D341Med (cell line): Measurements from ENCODE around the gene ANO9.

Experiments used
- DNase-seq: peaks from one replicate; pipeline ENCODE4 v3.0.0; 2012; ENCODE audit warnings: low spot score

The ANO9 gene, protein sequence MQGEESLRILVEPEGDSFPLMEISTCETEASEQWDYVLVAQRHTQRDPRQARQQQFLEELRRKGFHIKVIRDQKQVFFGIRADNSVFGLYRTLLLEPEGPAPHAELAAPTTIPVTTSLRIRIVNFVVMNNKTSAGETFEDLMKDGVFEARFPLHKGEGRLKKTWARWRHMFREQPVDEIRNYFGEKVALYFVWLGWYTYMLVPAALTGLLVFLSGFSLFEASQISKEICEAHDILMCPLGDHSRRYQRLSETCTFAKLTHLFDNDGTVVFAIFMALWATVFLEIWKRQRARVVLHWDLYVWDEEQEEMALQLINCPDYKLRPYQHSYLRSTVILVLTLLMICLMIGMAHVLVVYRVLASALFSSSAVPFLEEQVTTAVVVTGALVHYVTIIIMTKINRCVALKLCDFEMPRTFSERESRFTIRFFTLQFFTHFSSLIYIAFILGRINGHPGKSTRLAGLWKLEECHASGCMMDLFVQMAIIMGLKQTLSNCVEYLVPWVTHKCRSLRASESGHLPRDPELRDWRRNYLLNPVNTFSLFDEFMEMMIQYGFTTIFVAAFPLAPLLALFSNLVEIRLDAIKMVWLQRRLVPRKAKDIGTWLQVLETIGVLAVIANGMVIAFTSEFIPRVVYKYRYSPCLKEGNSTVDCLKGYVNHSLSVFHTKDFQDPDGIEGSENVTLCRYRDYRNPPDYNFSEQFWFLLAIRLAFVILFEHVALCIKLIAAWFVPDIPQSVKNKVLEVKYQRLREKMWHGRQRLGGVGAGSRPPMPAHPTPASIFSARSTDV

DNA sequence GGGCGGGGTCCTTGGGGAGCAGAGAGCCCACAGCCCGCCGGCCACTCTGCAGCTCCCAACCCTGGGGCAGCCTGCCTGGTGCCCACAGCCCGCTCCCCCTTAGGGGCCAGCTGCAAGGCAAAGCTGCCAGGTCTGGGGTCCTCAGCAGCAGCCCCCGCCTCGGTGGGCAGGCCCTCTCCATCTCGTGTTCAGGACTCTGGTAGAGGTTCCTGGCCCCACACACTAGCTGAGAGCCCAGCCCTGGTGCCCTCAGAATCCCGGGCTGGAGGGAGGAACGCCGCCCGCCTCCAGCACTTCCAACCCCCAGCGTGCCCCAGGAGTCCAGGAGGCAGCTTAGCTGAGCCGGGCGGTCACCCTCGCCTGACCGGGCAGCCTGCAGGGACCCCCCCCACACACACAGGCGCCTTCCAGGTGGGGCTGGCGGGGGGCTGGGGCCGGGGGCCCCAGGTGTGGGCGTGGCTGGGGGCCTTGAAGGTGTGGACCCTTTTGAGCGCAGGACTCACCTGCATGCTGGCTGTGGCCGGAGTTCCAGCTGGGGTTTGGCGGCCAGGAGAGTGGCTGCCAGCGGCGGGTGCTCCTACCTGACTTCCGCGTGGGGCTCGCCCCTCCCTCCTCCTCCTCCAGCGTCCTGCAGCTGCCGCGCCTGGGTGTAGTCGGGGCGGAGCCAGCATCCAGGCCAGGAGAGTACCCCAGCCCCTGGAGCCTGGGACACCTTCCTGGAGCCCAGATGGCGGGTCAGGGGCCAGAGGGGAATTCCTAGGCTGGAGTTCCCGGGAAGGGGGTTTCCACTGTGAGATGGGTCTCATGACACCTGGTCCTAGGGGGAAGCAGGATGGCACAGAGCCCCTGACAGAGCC is at the start of gene ANO9:
Gene ANO9, minus strand, starts transcription at position 594 of the 857 bp plus-strand sequence. Its CDS starts 85 bp downstream, at position 509.
- no peak for DNase-seq

DNA sequence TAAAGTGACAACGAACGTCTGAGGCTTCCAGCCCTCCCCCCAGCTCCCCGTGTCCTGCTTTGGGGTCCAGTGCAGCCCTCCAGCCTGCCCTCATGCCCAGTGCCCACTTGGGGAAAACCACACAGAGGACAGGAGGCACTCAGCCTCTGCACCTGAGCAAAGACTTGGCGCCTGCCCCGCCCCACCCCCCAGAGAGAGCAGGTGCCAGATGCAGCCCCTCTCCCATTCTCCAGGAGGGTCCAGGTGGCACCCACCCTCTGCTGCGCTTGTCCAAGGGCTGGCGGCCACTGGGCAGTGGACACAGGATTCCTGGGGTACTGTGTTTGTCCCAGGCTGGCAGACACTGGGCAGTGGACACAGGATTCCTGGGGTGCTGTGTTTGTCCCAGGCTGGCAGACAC is 49.5 kb upstream of the ANO9 start:
- no peak for DNase-seq

DNA sequence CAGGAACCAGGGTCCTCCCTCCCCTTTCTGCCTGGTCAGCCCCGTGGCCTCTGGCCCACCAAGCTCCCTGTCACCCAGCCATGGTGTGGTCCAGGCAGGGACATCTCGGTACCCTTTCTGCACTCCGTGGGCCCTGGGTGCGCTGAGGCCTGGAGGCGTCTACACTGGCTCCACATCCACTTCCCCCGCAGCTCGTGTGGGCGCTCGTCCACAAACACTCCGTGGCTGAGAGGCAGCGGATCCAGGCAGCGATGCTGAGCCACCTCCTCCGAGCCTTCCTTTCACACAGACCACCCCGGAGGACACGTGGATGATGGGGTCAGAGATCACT is 49.1 kb upstream of the ANO9 start:
- DNase-seq = no peak

DNA sequence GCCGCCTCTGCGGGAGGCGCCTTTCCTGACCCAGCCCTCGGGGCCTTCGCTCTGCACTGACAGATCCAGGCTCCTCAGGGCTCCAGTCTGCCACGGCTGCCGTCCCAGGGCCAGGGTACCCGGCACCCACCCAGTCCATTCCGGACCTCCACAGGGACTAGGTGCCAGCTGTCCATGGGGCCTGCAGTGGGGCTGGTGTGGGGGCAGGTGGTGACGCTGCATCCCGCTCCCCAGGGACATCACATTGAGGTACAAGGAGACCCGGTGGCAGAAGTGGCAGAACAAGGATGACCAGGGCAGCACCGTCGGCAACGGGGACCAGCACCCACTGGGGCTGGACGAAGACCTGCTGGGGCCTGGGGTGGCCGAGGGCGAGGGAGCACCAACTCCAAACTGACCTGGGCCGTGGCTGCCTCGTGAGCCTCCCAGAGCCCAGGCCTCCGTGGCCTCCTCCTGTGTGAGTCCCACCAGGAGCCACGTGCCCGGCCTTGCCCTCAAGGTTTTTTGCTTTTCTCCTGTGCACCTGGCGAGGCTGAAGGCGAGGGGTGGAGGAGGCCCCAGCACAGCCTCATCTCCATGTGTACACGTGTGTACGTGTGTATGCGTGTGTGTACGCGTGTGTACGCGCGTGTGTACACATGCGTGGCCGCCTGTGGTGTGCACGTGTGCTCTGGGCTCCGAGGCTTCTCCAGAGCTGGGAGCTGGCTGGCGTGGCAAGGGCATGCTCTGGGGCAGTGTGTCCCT is 48.5 kb upstream of the ANO9 start:
- no peak for DNase-seq

DNA sequence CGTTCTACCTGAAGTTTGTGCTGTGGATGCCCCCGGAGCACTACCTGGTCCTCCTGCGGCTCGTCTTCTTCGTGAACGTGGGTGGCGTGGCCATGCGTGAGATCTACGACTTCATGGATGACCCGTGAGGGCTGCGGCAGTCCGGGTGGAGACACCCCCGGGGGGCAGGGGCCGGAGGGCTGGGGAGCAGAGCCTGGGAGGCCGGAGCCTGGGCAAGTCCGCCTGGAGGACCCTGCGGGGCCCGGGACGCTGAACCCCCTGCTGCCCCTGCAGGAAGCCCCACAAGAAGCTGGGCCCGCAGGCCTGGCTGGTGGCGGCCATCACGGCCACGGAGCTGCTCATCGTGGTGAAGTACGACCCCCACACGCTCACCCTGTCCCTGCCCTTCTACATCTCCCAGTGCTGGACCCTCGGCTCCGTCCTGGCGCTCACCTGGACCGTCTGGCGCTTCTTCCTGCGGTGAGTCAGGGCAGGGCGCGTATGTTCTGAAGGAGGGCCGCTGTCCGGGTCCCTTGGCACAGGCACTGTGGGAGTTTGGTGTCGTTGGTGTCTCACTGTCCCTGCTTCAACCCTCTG is 47.9 kb upstream of the ANO9 start:
- DNase-seq = no peak

DNA sequence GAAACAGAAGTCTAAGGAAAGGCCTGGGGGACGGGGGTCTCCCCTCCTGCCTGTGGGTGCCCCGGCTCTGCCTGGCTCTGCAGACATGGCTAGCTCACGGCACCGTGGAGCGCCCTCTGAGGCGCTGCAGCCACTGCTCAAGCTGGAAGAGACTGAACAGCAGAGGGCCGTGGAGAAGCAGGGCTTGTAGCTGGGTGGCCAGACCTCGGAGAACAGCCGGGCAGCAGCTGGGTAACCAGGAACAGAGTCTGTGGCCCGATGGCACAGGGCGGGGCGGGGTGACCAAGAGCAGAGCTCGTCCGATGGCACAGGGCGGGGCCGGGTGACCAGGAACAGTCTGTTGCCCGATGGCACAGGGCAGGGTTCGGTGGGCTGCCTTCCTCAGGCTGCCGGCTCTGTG is 47.2 kb upstream of the ANO9 start:
- DNase-seq = no peak

DNA sequence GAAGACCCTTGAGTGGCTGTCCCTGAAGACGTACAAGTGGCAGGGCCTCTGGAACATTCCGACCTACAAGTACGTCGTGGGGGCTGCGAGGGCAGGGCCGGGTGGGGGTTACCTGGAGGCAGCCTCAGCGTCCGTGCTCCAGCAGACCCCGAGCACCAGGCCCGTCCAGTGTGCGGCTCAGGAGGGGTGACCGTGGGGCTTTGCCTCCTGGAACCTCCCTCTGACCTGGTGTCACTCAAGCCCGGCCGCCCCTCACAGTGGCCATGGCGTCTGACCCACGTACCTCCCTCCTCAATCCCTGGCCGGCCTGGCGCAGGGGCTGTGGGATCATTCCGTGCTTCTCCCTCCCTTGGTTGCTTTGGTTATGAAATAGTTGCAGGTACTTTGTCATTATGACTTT is 46.8 kb upstream of the ANO9 start:
- no peak for DNase-seq

DNA sequence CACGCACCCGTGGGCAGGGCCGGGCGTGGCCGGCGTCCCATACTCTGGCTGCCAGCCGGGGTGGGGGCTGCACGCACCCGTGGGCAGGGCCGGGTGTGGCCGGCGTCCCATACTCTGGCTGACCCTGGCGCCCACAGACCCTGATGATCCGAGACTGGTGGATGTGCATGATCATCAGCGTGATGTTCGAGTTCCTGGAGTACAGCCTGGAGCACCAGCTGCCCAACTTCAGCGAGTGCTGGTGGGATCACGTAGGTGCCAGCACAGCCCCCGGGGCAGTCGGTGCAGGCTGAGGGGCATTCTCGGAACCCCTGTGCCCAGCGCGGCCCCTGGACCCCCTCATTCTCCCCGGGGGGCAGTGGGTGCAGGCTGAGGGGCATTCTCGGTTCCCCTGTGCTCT is 46.3 kb upstream of the ANO9 start:
- no peak for DNase-seq

DNA sequence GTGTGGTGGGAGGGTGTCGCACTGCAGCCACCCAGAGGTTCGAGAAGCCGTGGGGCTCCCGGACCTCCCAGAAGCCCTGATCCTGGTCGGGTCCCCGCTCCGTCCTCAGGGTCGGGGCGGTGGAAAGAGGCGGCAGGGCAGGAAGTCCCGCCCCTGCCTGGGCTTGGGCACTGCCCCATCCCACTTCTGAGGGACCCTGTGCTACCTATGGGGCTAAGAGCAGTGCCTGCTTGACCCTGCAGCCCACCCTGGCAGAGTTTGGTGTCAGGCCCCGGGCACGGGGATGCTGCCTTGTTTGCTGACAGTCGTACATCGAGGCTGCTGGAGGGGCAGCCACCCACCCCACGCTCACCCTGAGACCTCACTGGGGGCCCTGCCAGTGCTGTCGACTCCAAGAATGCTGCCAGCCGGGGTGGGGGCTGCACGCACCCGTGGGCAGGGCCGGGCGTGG is 45.8 kb upstream of the ANO9 start:
- no peak for DNase-seq

DNA sequence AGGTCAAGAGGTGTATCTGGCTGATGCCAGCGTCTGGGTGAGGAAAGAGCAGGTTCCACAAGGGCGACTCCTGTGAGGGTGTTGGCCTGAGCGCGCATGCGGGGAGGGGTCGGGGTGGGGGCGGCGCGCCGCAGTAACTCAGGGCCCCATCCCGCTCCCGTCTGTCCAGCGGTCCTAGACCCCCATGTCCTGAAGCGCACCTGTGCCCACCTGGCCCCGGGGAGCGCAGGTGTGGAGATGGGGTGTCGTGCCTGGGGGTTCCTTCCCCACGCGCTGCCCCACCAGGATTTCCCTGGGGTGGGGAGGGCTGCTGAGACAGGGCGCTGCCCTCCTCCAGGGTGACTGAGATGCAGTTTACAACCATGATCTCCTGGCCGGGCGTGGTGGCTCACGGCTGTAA is 44.4 kb upstream of the ANO9 start:
- DNase-seq = no peak

DNA sequence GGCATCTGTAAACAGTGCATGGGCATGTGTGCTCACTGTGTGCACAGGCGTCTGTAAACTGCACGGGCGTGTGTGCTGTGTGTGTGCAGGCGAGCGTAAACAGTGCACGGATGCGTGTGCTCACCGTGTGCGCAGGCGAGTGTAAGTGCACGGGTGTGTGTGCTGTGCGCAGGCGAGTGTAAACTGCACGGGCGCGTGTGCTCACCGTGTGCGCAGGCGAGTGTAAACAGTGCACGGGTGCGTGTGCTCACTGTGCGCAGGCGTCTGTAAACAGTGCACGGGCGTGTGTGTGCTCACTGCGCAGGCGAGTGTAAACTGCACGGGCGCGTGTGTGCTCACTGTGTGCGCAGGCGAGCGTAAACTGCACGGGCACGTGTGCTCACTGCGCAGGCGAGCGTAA is 42.8 kb upstream of the ANO9 start:
- no peak for DNase-seq

DNA sequence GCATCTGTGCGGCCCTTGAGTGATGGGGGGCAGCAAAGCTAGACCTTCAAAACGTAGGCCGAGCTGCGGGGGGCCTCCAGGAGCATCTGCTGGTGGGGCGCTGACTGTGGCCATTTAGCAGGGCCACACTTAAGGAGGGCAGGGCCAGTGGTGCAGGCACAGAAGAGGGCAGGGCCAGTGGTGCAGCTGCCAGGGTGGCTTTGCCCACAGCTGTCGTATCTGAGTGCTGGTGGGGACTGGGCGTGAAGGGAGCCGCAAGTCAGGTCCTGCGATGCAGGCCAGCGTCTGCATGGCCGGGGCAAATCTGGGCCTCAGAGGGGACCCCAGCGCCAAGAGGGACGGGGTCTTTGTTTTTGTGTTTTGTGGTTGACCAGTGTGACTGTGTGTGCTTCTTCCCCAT is 37.5 kb upstream of the ANO9 start:
- no peak for DNase-seq

DNA sequence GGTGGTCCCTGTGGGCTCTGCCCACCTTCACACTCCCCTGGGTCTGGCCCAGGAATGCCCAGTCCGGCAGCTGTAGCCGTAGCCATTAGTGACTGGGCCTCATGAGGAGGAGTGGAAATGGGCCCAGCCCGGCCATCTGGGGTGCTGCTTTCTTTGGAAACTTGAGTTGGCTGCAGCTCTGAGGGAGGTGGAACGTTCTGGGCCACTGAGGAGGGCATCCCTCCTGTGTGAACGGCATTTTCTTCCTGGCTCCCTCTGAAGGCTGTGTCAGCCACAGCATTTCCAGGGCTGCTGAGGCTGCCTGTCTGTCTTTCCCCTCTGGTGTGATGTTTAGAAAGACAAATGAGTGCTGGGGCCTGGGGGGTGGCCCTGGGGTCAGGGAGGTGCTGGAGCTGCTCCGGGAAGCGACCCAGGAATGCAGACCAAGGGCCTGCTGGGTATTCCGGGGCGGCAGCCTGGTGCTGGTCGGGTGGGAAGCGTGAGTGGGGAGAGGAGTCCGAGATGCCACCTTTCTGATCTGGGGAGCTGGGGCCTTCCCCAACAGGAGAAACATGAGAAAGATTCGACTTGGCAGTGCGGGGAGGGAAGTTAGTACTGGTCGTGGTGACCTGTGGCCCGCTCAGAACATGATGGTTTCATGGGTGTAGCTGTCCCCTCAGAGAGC is 35.4 kb upstream of the ANO9 start:
- DNase-seq = no peak

DNA sequence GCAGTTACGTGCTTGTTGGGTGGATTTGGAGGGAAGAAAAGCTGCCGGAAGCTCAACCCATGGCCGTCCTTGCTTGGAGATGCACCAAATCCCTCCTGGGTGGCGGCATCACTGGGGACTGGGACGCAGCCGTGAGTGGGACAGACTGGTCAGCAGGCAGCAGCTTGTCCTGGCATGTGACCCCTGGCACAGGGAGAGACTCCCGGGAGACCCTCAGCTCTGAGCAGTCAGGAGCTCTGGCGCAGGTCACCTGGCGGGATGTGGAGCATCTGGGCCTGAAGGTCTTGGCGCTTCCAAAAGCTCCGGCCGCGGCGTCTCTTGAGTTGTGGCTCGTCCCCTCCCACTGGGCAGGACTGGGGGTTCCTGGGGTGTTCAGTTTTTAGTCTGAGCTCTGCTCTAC is 34.6 kb upstream of the ANO9 start:
- no peak for DNase-seq

DNA sequence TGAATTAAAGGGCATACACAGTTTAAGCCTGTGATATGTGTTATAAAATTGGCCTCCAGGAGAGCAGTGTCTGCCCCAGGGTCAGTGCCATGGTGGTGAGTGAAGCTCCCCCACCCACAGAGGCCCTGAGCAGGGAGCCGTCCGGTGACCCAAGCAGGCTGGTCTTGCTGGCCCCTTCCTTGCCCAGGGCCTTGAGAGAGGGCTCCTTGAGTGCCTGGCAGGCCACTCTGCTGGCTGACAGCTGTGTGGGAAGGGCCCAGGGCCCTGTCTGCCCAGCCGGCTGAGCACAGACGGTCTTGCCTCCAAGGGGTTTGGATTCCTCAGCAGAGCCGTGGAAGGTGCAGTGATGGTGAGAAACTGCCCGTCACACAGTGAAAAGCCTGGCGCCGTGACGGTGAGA is 34.1 kb upstream of the ANO9 start:
- DNase-seq = no peak

DNA sequence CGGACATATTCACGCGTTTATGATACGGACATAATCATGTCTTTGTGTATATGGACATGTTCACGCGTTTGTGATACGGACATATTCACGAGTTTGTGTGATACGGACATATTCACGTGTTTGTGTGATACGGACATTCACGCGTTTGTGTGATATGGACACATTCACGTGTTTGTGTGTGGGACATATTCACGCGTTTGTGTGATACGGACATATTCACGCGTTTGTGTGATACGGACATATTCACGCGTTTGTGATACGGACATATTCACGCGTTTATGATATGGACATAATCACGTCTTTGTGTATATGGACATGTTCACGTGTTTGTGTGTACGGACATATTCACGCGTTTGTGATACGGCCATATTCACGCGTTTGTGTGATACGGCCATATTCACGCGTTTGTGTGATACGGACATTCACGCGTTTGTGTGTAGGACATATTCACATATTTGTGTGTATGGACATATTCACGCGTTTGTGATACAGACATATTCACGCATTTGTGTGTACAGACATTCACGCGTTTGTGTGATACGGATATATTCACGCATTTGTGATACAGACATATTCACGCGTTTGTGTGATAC is 33.2 kb upstream of the ANO9 start:
- no peak for DNase-seq

DNA sequence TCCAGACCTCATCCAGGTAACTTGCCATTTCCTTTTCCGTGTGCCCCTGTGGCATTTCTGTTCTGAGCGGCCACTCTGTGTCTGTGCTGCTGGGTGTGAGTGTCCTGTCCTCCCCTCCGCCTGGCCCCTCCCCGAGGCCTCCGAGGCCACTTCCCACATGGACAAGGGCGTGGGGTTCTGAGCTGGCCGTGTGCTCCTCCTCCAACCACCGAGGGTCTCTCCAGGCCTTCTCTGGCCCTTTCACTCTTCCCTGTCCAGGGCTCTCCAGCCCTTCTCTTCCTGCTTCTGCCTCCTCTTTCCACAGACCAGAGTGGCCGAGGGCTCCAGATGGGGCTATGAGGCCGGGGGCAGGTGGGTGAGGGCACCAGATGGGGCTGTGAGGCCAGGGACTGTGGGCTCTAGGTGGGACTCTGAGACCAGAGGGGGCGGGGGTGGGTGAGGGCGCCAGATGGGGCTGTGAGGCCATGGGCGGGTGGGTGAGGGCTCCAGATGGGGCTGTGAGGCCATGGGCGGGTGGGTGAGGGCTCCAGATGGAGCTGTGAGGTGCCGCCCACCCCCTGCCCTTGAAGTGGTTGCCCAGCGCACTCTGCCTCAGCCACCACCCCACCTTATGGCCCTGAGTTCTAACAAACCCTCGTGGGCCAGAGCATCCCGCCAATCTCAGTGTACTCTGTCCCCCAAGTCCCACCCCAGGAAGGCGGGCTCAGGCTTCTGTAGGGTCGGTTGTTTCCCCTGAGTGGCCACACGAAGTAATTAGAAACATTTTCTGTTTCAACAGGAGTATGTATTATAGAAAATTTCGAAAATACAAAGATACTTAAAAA is 32.4 kb upstream of the ANO9 start:
- peak; percentile 71 for DNase-seq

DNA sequence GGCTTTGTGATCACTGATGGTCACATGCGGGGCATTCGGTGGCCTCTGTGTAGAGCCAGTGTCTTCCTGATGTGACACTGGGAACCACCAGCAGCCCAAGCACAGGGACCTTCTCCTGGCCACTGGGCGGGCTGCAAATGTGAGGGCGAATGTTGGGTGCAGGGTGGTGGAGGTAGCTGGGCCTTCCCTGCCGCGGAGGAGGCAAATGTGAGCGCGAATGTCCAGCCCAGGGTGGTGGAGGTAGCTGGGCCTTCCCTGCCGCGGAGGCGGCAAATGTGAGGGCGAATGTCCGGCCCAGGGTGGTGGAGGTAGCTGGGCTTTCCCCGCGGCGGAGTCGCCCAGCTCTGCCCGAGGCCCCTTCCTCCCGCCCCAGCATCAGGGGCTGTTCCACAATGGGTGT is 31.6 kb upstream of the ANO9 start:
- DNase-seq = no peak

DNA sequence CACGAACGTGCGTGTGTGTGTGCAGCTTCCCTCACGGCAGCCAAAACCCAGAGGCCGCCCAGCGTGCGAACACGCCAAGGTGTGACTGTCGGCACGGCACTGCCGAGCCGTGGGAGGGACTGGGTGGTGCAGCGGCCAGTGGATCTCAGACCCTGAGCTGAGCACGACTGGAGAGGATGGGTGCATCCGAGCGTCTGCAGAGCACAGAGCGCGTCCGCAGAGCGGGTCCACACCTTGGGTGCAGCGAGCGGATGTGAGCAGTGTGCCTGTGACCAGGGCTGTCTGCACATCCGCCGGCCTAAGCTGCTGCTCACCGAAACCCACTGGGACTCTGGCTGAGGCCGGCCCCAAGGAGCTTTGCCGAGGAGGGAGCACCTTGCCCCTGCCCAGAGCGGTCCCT is 31.0 kb upstream of the ANO9 start:
- no peak for DNase-seq

DNA sequence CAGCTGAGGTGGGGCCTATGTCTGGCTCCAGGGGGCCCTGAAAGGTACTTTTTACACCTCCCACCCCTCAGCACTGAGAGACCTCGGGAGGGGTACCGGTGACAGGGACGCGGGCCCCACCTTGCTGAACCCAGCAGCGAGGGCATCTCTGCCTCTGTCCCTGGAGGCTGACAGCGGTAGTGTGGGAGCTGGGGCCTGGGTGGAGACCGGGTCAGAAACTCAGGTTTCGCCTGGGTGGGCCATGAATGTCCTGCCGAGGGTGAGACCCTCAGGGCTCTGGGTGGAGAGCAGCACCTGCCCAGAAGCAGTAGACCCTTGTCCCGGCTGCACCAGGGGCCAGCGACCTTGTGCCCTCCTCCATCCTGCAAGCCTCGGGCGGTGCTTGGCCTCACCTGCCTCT is 30.5 kb upstream of the ANO9 start:
- no peak for DNase-seq
